Measurements from ENCODE around the gene PDE1A. TPM values are rescaled to one million over a fixed set of nuclear protein-coding genes. Genes with fewer than 3 reads are reported as not detected.

The PDE1A gene
- 11.4 TPM for total RNA-seq
- long read RNA-seq, transcript PDE1A-201 (14 exons, 2,338 nt) = major isoform, 10 of 26 reads
- long read RNA-seq, partial matches to known transcripts = 5 of 26 reads
- long read RNA-seq, other reads (novel, unspliced or antisense) = 11 of 26 reads

DNA sequence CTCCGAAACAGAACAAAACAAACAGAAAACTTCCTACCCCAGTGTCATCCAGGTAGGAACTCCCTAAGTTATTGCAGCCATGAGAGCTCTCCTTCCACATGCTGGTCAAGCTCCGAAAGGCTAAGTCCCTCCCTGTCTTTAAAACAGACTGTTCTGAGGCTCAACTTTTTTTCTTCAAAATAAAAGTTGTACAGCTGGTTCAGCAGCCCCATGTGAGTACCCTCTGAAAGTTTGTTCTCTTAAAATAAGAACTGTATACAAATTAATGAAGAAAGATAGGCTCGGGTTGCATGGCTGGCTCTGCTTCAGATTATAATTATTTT is at the start of gene PDE1A:
PDE1A (minus strand) TSS at position 119 of the 323 bp plus-strand sequence.
- no peak for DNase-seq
- intact Hi-C loops (cut with DNase I) = loop anchor here (10.0 kb wide), 1 partner anchor 172 kb away; no protein-coding TSS in a partner anchor
- peak; percentile 64 for ATAC-seq (ENCODE audit: poor library complexity)

DNA sequence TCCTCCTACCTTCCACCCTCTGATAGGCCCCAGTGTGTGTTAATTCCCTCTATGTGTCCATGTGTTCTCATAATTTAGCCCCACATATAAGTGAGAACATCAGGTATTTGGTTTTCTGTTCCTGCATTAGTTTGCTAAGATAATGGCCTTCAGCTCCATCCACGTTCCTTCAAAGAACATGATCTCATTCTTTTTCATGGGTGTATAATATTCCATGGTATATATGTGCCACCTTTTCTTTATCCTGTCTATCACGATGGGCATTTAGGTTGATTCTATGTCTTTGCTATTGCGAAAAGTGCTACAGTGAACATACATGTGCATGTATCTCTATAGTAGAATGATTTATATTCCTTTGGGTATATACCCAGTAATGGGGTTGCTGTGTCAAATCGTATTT is 46.8 kb upstream of the PDE1A start:
- ATAC-seq (ENCODE audit: poor library complexity) = no peak
- DNase-seq = no peak
- intact Hi-C loops (cut with DNase I) = no loop called here

DNA sequence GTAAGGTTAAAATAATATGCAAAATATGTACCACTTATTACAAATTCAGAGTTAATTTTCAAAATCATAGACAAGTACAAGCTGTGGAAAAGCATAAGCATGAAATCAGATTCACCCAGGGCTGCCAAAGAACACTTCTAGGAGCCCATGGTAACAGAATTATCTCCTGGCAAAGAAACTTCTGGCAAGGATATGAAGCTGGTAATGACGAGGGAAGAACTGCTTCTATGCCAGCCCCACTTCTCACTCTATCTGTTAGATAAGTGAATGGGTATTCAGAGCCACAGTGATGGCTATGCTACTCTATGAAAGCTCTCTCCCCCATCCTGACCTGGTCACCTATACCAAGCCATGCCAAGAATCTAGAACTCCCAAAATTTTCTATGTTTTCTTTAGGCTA is 36.9 kb upstream of the PDE1A start:
- intact Hi-C loops (cut with DNase I) = loop anchor here (10.0 kb wide), 2 partner anchors 121 to 181 kb away; no protein-coding TSS in a partner anchor
- ATAC-seq (ENCODE audit: poor library complexity) (peak; percentile 97), DNase-seq (no peak)

DNA sequence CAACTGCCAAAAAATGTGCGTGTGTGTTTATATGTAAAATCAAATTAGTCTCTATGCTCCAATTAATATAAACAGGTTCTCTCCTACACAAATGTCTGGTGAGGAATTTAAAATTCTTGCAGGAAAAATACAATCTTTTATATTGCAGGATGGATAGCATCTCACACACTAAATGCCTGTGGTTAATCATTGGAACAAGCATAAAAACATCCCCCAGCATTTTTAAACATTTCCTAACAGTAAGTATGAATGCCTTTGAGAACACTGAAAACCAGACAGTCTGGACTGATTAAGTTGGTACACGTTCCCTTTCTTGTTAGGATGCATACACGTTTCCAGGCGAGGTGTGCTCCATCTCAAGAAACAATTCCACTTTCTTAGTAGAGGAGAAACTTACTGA is 29.9 kb upstream of the PDE1A start:
- ATAC-seq (ENCODE audit: poor library complexity) (no peak), DNase-seq (no peak)
- intact Hi-C loops (cut with DNase I) = no loop called here

DNA sequence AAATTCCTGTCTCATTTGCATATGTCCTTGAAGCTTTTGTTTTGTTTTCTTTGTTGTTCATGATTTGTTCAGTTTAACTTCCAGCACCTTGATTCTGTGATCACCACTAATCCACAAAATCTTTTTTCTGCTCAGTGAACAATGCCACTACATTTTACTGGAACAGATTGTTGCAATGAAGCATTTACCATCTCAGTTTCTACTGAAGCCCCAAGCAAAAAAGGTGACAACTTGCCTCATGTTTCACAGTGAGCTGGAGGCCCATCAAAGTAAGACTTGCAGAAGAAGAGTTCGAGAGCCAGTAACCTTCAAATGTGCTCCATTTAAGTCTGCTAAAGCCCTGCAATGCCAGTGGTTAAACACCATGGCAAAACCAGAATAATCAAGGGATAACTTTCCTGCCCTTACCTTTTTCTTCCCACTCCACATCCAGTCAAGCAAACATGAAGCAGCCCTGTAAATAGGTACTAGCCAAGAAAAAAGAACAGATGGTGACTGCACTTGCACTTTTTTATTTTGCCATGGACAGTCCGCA is 25.7 kb upstream of the PDE1A start:
- no peak for ATAC-seq (ENCODE audit: poor library complexity)
- DNase-seq = no peak
- intact Hi-C loops (cut with DNase I) = no loop called here

DNA sequence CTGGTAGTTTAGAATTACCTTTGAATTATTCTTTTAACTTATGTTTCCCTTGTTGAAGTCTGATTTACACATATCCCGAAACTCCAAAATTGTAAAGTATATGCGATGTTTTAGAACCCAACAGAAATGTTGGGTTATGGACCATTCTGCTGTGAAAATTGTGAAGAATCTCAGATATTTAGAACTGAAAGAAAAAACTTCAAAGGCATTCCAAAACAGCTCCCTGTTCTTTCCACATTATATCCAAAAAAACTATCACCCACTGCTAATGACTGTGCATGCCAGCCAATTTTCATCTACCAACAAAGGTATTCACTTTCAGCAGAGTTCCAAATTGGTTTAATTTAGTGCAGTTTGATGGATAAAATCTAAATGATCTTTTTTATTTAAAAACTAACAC is 21.5 kb upstream of the PDE1A start:
- intact Hi-C loops (cut with DNase I) = no loop called here
- DNase-seq = no peak
- no peak for ATAC-seq (ENCODE audit: poor library complexity)

DNA sequence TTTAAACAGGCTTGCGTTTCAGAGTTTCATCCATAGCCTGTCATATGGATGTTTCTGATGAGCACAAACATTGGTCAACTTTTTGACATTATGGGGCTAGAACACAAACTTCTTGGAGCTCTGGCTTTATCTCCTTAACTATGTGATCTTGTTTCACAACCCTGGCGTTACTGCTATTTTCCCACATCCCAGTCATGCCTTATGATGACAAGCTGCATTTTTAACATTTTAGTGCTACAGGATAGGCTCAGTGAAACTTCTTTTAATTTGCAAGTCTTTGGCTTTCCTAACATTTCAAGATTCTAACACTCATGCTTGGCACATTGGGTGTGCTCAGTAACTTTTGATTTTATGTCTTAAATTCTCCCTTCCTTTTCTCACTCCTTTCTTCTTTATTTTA is 21.0 kb upstream of the PDE1A start:
- no peak for DNase-seq
- peak; percentile 32 for ATAC-seq (ENCODE audit: poor library complexity)
- intact Hi-C loops (cut with DNase I) = no loop called here

DNA sequence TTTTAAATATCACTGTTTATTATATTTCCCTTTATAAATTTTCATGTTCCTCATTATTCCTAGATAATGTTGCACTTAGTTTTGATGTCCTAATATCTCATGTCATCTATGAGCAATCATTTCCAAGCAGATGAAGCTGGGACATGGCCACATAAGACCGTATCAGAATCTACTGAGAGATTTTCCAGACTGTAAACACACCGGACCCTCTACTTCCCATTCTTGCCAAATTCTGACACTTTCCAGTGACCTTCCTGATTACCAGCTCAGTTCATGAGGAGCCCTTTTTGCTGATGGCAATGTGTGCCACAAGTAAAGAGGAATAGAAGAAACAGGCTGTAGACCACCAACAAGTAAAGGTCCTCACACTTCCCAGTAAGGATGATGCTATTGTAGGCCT is 20.3 kb upstream of the PDE1A start:
- no peak for ATAC-seq (ENCODE audit: poor library complexity)
- DNase-seq = no peak
- intact Hi-C loops (cut with DNase I) = no loop called here

DNA sequence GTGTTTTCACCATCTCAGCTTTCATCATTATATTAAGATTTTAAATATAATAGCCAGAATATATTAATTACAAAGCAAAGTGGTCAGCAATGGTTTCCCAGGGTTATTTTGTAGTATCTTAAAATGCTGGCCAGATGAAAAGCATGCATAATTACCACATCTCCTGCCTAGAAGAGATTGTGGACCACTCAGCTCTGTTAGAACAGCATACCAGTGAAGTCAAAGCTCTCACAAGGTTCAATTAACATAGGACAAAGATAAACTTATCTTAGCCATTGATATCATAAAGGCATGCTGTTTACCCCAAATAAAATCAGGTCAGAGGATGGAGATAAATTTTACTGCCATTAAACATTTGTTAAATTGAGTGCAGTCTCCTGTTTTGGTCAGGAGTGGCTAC is 19.3 kb upstream of the PDE1A start:
- intact Hi-C loops (cut with DNase I) = no loop called here

DNA sequence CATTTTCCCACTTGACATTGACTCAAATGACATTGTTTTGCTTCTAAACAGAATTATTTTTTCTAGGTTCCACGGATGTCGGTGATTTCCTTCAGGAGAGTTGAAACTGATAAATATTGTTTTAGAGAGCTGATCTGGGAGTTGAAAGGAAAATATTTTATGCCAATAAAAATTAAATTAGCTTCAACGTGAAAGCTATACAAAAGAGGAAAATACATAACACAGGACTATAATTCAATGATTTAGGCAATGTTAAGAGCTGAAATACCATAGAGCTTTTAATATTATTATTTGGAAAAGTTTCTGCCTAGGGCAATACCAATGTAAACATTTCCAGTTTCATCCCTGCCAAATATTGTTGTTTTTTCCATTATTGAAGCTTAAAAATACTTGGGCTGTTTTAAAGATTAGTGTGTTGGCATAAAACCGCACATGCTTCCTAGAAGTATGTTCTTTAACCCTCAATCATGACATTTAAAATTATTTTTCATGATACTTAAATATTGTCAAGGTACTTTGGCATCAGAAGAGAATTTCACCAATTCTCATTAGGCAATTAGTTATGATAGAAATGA is 18.6 kb upstream of the PDE1A start:
- intact Hi-C loops (cut with DNase I) = no loop called here
- no peak for DNase-seq
- no peak for ATAC-seq (ENCODE audit: poor library complexity)

More for the DNA sequence above, 19.3 kb upstream of the PDE1A start:
- DNase-seq (no peak), ATAC-seq (ENCODE audit: poor library complexity) (peak; percentile 74)

DNA sequence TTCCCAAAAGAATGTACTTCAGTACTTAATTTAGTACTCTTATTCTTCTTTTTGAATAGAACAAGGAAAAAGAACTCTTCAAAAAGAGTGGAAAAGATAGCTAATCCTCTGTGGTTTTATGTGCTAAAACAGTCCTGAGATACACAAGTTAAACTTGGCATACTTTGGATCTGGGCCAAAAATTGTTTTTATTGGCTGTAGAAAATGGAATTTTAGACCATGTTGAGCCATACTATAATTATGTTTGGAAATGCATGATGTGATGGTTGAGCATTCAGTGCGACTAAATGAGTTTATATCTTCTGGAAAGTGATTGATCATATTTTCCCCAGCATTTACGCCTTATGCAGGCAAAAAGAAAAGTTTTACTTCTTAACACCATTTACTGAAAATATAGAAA is 18.0 kb upstream of the PDE1A start:
- intact Hi-C loops (cut with DNase I) = no loop called here
- DNase-seq = no peak
- ATAC-seq (ENCODE audit: poor library complexity) = no peak

DNA sequence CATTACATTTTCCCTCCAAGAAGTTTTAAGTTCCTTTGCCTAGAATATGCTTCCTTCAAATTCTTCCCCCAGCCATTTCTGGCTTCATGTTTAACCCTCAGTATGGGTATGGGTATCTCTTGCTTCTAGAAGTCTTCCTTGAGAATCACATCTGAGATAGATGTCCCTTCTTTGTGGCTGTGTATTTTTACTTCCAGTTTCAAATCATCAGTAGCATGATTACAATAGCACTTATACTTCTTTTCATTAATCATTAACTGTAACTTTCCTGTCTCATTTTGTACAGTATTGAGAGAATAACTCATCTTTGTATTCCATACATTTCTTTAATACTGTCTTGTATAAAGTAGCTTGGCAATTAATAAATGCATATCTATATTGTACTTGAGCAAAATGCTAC is 17.3 kb upstream of the PDE1A start:
- intact Hi-C loops (cut with DNase I) = no loop called here
- no peak for DNase-seq
- no peak for ATAC-seq (ENCODE audit: poor library complexity)

DNA sequence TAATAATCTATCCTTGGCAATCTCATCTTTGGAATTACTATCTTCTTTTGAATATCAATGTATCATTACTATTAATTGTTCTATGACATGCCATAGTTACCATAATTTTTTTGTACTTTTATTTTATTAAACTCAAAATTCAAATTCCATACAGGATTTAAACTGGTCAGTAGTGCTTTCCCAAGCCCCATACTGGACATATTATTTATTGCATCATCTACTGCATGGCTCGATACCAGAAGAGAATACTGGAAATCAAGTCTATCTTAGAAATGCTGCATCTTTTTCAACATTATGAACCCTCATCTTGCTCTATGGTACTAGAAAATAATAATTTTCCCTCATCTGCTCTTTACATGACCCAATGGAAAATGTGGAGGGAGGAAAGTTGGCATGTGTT is 9.4 kb upstream of the PDE1A start:
- intact Hi-C loops (cut with DNase I) = no loop called here
- no peak for ATAC-seq (ENCODE audit: poor library complexity)
- DNase-seq = no peak

DNA sequence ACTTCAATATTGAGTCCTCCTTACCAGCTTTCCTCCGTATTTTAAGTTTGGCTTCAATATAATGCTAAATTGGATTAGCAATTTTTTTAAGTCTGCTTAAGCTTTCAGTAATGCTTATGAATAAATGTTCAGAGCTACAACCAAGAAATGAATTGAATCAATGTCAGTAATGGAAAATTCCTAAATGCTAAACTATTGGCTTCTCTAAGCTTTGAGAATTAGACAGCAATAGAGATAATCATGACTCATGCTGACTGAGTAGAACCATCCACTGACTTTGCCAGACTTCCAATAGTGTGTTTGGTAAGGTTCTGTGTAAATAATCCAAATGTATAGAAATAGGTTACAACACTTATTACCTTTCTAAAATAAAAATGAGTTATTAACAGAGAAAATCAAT is 8.9 kb upstream of the PDE1A start:
- ATAC-seq (ENCODE audit: poor library complexity) (peak; percentile 43), DNase-seq (no peak)
- intact Hi-C loops (cut with DNase I) = no loop called here

DNA sequence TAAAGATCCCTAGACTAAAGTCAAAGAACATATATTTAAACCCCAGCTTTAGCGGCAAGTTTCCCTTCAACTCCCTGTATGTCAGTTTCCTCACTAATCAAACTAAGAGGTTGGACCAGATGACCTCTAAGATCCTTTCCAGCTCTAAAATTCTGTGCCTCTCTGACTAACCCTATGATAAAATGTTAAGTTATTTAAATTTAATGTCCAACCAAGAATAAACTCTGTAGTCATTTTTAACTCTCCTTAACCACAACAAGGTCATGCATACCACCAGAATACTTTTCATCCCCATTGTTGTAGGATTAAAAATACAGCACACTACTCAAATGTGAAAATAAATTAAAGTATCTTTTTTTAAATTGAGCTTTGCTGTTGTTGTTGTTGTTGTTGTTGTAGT is 5.2 kb upstream of the PDE1A start:
- DNase-seq = no peak
- intact Hi-C loops (cut with DNase I) = no loop called here
- no peak for ATAC-seq (ENCODE audit: poor library complexity)

DNA sequence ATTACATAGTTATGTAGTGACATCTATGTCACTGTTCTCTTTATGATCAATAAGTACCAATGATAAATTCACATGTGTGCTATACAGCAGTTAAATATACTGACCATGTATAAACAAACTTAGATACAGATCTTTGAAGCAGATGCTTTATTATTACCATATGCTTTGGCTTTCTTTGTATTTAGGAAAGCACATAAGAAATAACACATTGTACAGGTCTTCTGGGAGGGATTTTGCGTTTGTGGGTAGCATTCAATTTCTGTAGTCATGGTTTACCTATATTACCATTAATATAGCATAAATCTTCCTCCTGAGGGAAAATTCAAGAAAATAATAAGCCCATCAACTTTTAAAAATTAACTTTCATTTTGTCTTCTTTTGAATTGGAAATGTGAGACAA is 1.6 kb upstream of the PDE1A start:
- intact Hi-C loops (cut with DNase I) = loop anchor here (10.0 kb wide), 1 partner anchor 174 kb away; no protein-coding TSS in a partner anchor

DNA sequence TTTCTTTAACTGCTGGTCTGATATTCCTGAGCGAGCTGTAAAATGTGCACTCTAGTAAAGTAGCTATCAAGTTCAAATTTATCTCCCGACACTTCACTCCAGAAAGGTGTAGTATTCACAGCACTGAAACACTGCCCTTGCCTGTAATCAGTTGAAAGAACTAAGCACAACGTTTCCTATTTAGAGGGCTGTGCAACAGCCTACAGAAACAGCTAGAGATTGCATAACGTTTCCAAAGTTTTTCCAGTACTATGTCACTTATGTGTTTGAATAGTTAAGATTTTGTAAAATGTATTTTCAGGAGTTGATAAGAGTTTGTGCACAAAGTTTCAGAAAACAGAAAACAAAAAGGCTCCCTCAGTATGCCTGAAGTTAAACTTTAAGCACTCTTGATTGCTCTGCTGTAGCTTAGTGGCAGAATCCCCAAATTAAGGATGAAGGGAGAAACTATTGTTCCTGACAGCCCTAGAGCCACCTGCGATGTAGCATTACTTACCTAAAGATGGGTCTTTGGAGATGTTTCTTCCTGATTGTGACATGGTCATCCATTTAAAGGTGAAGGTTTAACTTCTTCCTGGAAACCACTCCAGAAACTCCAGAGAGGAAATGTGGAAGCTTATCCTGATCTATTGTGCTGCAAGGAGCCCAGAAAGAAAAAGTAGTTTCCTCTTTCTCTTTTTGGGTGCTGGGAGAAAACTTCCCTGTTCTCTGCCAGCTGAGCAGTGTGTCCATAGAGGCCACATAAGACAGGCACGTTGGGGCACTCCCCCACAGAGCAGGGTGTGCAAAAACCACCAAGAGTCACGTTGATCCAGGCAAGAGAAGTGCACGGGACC is 536 bp downstream of the PDE1A start:
- intact Hi-C loops (cut with DNase I) = loop anchor here (10.0 kb wide), 1 partner anchor 171 kb away; no protein-coding TSS in a partner anchor
- DNase-seq (no peak), ATAC-seq (ENCODE audit: poor library complexity) (peak; percentile 76)

More for the DNA sequence above, 1.6 kb upstream of the PDE1A start:
- DNase-seq = no peak
- ATAC-seq (ENCODE audit: poor library complexity) = no peak

DNA sequence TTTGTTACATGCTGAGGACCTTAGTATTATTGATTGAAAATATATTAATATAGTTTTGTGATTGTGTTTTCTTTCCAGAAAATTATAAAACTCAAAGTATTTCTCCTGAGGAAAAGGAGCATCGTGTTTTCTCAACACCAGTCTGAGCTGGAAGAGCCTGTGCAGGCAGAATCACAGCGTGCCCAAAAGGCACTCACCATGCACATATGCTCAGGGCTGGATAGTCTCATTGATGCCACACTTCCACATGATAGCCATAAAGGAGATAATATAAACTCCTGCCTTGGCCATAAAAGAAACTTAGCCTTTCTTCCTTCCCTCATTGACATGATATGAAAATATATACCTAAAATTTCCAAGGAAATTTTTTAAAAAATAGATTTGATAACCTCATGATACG is 4.0 kb downstream of the PDE1A start:
- DNase-seq (no peak), ATAC-seq (ENCODE audit: poor library complexity) (peak; percentile 39)
- intact Hi-C loops (cut with DNase I) = loop anchor here (10.0 kb wide), 1 partner anchor 168 kb away; no protein-coding TSS in a partner anchor

DNA sequence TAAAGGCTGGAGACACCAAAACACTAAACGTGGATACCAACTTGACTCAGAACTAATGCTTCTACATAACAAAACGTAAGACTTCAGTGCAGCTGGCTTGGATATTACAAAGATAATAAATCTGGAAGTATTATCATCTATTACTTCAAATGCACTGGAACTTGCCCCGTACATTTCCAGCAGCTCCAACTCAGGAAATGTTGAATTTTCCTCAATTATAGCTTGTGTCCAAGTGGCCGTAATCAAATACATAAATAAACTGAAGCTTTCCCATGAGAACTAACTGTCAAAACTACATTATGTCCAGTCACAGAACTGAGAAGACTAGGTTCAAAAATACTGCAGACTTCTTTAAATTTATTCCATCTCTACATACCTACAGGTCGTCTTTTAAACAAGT is 6.2 kb downstream of the PDE1A start:
- intact Hi-C loops (cut with DNase I) = loop anchor here (10.0 kb wide), 1 partner anchor 166 kb away; no protein-coding TSS in a partner anchor
- DNase-seq (no peak), ATAC-seq (ENCODE audit: poor library complexity) (no peak)

DNA sequence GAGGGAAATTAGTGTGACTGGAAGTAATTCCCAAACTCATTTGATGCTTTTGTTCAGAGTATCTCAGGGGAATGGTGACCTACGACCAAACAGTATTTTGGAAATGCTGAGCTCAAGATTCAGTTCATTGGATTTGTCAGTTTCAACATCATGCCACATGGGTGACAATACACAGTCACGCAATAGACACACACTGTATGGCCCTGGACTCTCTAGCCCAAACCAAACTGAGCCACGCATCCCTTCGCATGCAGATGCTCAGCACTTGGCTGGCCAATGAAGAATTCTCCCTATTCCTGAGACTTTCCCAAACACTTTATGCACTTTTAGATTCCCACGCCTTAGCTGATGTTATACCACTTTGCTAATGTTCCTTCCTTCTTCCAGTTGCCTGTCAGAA is 10.0 kb downstream of the PDE1A start:
- intact Hi-C loops (cut with DNase I) = no loop called here
- no peak for DNase-seq
- no peak for ATAC-seq (ENCODE audit: poor library complexity)

Data from Right ventricle myocardium superior (tissue), 1 donor.